ENCODE data around the gene DNAH1.

- no peak for TF ChIP-seq CTCF (IDR thresholded peaks at IDR 0.05)
- TF ChIP-seq POLR2A (IDR thresholded peaks at IDR 0.05): no peak
- TF ChIP-seq EP300 (IDR thresholded peaks at IDR 0.05): no peak
Measured at GRCh38 chr3:52403955-52404354, 87.8 kb downstream of the DNAH1 start.
